Endodermal cell (in vitro differentiated cells): Measurements from ENCODE around the gene FER. TPM values are rescaled to one million over a fixed set of nuclear protein-coding genes. Genes with fewer than 3 reads are reported as not detected.

Source experiments
- DNase-seq: peaks from one replicate; pipeline ENCODE4 v3.0.0-alpha.2; 2017
- H3K27ac ChIP-seq: 2 replicates; pipeline ENCODE4 v1.5.1; 2013; ENCODE audit warnings: mild to moderate bottlenecking, low read depth, low read length, moderate library complexity
- H3K27me3 ChIP-seq: 2 replicates; pipeline ENCODE4 v1.6.1; 2013; ENCODE audit warnings: mild to moderate bottlenecking, low read length, moderate library complexity; ENCODE audit not compliant: insufficient read depth, control insufficient read depth, poor library complexity, severe bottlenecking
- H3K36me3 ChIP-seq: 2 replicates; pipeline ENCODE4 v1.7.0; 2013; ENCODE audit warnings: mild to moderate bottlenecking, low read length, moderate library complexity; ENCODE audit not compliant: control insufficient read depth, insufficient read depth
- H3K4me1 ChIP-seq: one replicate; pipeline ENCODE4 v1.7.0; 2013; ENCODE audit warnings: low read length; ENCODE audit not compliant: control insufficient read depth, insufficient read depth
- H3K4me3 ChIP-seq: 2 replicates; pipeline ENCODE4 v1.5.1; 2013; ENCODE audit warnings: mild to moderate bottlenecking, low read length, moderate library complexity
- H3K9ac ChIP-seq: 2 replicates; pipeline ENCODE4 v1.6.1; 2013; ENCODE audit warnings: mild to moderate bottlenecking, low read length, moderate library complexity; ENCODE audit not compliant: poor library complexity, severe bottlenecking; ENCODE audit errors: extremely low read depth
- H3K9me3 ChIP-seq: 2 replicates; pipeline ENCODE4 v1.6.1; 2013; ENCODE audit warnings: mild to moderate bottlenecking, low read length, moderate library complexity; ENCODE audit not compliant: control insufficient read depth
- H3K27ac Mint-ChIP-seq: 2 replicates; pipeline ENCODE4 v1.8.0; 2020; ENCODE audit warnings: mixed read lengths
- H3K27me3 Mint-ChIP-seq: 2 replicates; pipeline ENCODE4 v1.8.0; 2021; ENCODE audit warnings: mild to moderate bottlenecking, mixed read lengths; ENCODE audit not compliant: insufficient read depth
- H3K36me3 Mint-ChIP-seq: 2 replicates; pipeline ENCODE4 v1.8.0; 2020; ENCODE audit warnings: low read depth, mixed read lengths
- H3K4me1 Mint-ChIP-seq: 2 replicates; pipeline ENCODE4 v1.8.0; 2020; ENCODE audit warnings: mixed read lengths
- H3K4me3 Mint-ChIP-seq: 2 replicates; pipeline ENCODE4 v1.8.0; 2020; ENCODE audit warnings: mild to moderate bottlenecking, moderate library complexity, mixed read lengths
- H3K9me3 Mint-ChIP-seq: 2 replicates; pipeline ENCODE4 v1.8.0; 2020; ENCODE audit warnings: mild to moderate bottlenecking, mixed read lengths
- WGBS, 2 experiments: methylation state at CpG; one replicate each; pipeline versions ENCODE4 v1.1.5 to v1.1.7; 2013; ENCODE audit warnings: missing lambda C conversion rate in 2 of 2, mixed read lengths in 1 of 2; ENCODE audit not compliant: insufficient coverage in 1 of 2, insufficient read length in 1 of 2; 5-methylcytosine and 5-hydroxymethylcytosine counted together
- total RNA-seq, 2 donors: library from RNA; stranded (reverse); fragmentation: NEBNext Ultra II Directional in 1 of 2; extraction: Animal tissue kit (Norgen Biotek cat#: 25700) in 1 of 2; gene quantifications; 2 replicates in 1 of 2; 3 replicates in 1 of 2; pipeline ENCODE4 v1.2.1, GENCODE V29; 2021
- TF ChIP-seq, protein P1 (sequence below): fragments of 200-600 bp; sonication (generic); conservative IDR thresholded peaks from 2 replicates; pipeline ENCODE4 v1.5.0; 2021; ENCODE audit warnings: antibody characterized with exemption, mild to moderate bottlenecking

The FER gene
- total RNA-seq, 2 donors from 2014 or later, result 24.5 to 26.8 TPM

DNA sequence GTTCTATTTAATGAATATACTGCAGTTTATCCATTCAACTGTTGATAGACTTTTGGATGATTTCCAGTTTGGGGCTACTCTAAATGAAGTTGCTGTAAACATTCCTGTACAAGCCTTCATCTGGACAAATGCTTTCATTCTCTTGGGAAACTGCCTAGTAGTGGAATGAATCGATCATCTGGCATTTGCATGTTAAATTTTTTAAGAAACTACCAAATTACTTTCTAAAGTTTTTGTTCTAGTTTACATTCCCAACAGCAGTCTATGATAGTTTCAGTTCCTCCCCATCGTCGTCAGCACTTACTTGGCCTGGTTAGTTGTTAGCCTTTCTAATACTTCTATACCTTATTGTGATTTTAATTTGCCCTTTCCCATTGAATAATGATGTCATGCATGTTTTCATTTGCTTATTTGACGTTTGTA, 306.3 kb downstream of the FER start:
- Mint-ChIP-seq H3K9me3 (no peaks in the 10 kb centered on the region), H3K4me1 (no peaks in the 10 kb centered on the region), H3K4me3 (no peak overlapping the region), H3K36me3 (peaks cover 9% of the 10 kb centered on the region), H3K27ac (no peak overlapping the region), H3K27me3 (no peaks in the 10 kb centered on the region)
- no peak for DNase-seq
- TF ChIP-seq, protein P1, sequence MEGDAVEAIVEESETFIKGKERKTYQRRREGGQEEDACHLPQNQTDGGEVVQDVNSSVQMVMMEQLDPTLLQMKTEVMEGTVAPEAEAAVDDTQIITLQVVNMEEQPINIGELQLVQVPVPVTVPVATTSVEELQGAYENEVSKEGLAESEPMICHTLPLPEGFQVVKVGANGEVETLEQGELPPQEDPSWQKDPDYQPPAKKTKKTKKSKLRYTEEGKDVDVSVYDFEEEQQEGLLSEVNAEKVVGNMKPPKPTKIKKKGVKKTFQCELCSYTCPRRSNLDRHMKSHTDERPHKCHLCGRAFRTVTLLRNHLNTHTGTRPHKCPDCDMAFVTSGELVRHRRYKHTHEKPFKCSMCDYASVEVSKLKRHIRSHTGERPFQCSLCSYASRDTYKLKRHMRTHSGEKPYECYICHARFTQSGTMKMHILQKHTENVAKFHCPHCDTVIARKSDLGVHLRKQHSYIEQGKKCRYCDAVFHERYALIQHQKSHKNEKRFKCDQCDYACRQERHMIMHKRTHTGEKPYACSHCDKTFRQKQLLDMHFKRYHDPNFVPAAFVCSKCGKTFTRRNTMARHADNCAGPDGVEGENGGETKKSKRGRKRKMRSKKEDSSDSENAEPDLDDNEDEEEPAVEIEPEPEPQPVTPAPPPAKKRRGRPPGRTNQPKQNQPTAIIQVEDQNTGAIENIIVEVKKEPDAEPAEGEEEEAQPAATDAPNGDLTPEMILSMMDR, result no peak
- Histone ChIP-seq H3K36me3 (no peaks in the 10 kb centered on the region), H3K9ac (no peak overlapping the region), H3K9me3 (no peaks in the 10 kb centered on the region), H3K4me1 (no peaks in the 10 kb centered on the region), H3K27ac (no peak overlapping the region), H3K27me3 (no peaks in the 10 kb centered on the region), H3K4me3 (no peak overlapping the region)
- 83 to 93% methylated on average over 2 to 4 of the region's 4 CpGs for WGBS, 2 experiments

GRCh38 chr5:109060378-109061025, 312.8 kb downstream of the FER start:
- peaks cover 2% of the 10 kb centered on the region for H3K36me3 Mint-ChIP-seq
- WGBS, 2 experiments, result 77 to 93% methylated on average over 4 to 6 of the region's 7 CpGs

GRCh38 chr5:109062664-109063063, 315.0 kb downstream of the FER start:
- 80 to 93% methylated on average over 1 of the region's 1 CpG for WGBS, 2 experiments
- Mint-ChIP-seq H3K4me1 (no peaks in the 10 kb centered on the region), H3K4me3 (no peak overlapping the region)

More at GRCh38 chr5:109060378-109061025, 312.8 kb downstream of the FER start:
- Mint-ChIP-seq H3K9me3 (no peaks in the 10 kb centered on the region), H3K4me1 (no peaks in the 10 kb centered on the region), H3K4me3 (no peak overlapping the region), H3K27me3 (no peaks in the 10 kb centered on the region), H3K27ac (no peak overlapping the region)
- no peaks in the 10 kb centered on the region for H3K4me1 ChIP-seq
- TF ChIP-seq, protein P1, result no peak
- H3K36me3 ChIP-seq, result no peaks in the 10 kb centered on the region
- no peak overlapping the region for H3K4me3 ChIP-seq
- H3K27ac ChIP-seq, result no peak overlapping the region
- no peak overlapping the region for H3K9ac ChIP-seq
- no peak for DNase-seq
- H3K27me3 ChIP-seq, result no peaks in the 10 kb centered on the region
- no peaks in the 10 kb centered on the region for H3K9me3 ChIP-seq

More at GRCh38 chr5:109062664-109063063, 315.0 kb downstream of the FER start:
- no peak for DNase-seq
- Histone ChIP-seq H3K4me1 (no peaks in the 10 kb centered on the region), H3K36me3 (no peaks in the 10 kb centered on the region), H3K27me3 (no peaks in the 10 kb centered on the region), H3K4me3 (no peak overlapping the region), H3K27ac (no peak overlapping the region), H3K9ac (no peak overlapping the region), H3K9me3 (no peaks in the 10 kb centered on the region)
- no peak overlapping the region for H3K27ac Mint-ChIP-seq
- H3K36me3 Mint-ChIP-seq, result peaks cover 2% of the 10 kb centered on the region
- H3K9me3 Mint-ChIP-seq, result no peaks in the 10 kb centered on the region
- TF ChIP-seq, protein P1, result no peak
- no peaks in the 10 kb centered on the region for H3K27me3 Mint-ChIP-seq
